Measurements from ENCODE around the gene TRIM40.
"Not testable (repeated sequence)": the region's sequence is repeated elsewhere in the genome, so short reads cannot be mapped to it uniquely, and the experiment has no call there.

- TF ChIP-seq CTCF, POLR2A (IDR thresholded peaks at IDR 0.05): not testable (repeated sequence)
Observed at GRCh38 chr6:30118691-30119090, 17.2 kb upstream of the TRIM40 start.
